ENCODE measurements around the gene B4GALNT2. TPM values are rescaled to one million over a fixed set of nuclear protein-coding genes. Genes with fewer than 3 reads are reported as not detected.
"Not testable (repeated sequence)": the region's sequence is repeated elsewhere in the genome, so short reads cannot be mapped to it uniquely, and the experiment has no call there.

B4GALNT2 gene
- polyA plus RNA-seq, 1 experiment, result 0.12 TPM

DNA sequence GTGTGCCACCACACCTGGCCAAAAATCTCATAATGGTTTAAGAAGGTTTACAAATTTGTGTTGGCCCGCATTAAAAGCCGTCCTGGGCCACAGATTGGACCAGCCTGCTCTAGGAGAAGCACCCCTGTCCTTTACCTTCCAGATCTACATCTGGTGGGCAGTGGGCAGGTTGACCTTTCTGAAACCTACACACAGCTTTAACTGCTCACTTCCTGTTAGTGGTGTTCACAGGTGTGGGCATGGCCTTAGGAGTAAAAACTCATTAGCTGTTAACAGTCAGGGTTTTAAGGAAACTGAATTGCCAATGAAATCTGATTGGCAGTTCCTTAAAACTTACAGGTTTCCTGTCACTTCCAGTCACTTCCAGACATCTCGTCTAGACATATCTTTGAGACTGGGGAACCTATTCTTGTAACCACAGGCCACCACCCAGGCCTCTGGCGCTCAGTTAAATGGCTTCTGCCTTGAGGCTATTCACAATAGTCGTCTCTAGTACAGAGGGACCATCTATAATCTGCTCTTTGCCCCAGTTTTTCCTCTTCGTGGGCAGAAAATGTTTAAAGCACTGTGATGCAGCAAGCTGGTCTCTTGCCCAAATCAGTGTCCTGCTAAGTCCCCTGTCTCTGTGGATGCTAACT, 48.5 kb downstream of the B4GALNT2 start:
- Histone ChIP-seq H3K4me3 (ENCODE audit: low read depth, low read length) (no peak overlapping the region), H3K36me3 (ENCODE audit: control insufficient read depth, insufficient read depth, low read length) (no peaks in the 10 kb centered on the region), H3K27me3 (ENCODE audit: control insufficient read depth, insufficient read depth, low read length) (peaks cover 4% of the 10 kb centered on the region; the same call in 1 of the 2 replicates)
- CTCF ChIA-PET, result interaction anchor here (0.6 to 7.2 kb wide), 20 partner anchors 8 to 208 kb away, joined by 3 to 84 read pairs (median 6); partner anchors contain the start of genes ABI3, GNGT2 and PHOSPHO1
- DNase-seq (ENCODE audit: low read depth), result no peak
- POLR2A ChIA-PET, result no interaction called here
- TF ChIP-seq, protein P1, sequence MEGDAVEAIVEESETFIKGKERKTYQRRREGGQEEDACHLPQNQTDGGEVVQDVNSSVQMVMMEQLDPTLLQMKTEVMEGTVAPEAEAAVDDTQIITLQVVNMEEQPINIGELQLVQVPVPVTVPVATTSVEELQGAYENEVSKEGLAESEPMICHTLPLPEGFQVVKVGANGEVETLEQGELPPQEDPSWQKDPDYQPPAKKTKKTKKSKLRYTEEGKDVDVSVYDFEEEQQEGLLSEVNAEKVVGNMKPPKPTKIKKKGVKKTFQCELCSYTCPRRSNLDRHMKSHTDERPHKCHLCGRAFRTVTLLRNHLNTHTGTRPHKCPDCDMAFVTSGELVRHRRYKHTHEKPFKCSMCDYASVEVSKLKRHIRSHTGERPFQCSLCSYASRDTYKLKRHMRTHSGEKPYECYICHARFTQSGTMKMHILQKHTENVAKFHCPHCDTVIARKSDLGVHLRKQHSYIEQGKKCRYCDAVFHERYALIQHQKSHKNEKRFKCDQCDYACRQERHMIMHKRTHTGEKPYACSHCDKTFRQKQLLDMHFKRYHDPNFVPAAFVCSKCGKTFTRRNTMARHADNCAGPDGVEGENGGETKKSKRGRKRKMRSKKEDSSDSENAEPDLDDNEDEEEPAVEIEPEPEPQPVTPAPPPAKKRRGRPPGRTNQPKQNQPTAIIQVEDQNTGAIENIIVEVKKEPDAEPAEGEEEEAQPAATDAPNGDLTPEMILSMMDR (IDR thresholded peaks at IDR 0.05; ENCODE audit: insufficient read depth, low read depth, low read length), result no peak

DNA sequence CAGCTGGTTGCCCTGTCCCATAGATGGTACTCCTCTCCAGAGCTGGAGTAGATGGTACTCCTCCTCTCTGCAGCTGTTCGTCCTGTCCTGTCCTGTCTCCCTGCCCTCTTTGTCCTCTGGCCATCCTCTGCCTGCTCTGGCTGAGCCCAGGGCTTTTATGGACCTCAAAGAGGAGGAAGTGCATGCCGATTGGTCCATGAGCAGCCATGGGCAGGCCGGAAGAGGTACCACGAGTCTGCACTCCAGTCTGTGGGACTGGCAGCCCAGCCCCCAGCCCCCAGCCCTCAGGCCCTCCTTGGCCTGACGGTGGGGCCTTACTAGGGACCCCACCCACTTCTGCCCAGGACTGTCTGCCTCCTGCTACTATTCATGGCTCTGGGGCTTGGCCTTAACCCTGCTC, 50.8 kb downstream of the B4GALNT2 start:
- Histone ChIP-seq H3K36me3 (ENCODE audit: control insufficient read depth, insufficient read depth, low read length) (no peaks in the 10 kb centered on the region), H3K4me3 (ENCODE audit: low read depth, low read length) (no peak overlapping the region), H3K27me3 (ENCODE audit: control insufficient read depth, insufficient read depth, low read length) (peaks cover 4% of the 10 kb centered on the region; the same call in 1 of the 2 replicates)
- POLR2A ChIA-PET, result no interaction called here
- CTCF ChIA-PET, result interaction anchor here (1.5 to 7.2 kb wide), 2 partner anchors 43 to 70 kb away, joined by 3 to 84 read pairs; no protein-coding TSS in a partner anchor
- no peak for DNase-seq (ENCODE audit: low read depth)
- TF ChIP-seq, protein P1 (IDR thresholded peaks at IDR 0.05; ENCODE audit: insufficient read depth, low read depth, low read length), result no peak

DNA sequence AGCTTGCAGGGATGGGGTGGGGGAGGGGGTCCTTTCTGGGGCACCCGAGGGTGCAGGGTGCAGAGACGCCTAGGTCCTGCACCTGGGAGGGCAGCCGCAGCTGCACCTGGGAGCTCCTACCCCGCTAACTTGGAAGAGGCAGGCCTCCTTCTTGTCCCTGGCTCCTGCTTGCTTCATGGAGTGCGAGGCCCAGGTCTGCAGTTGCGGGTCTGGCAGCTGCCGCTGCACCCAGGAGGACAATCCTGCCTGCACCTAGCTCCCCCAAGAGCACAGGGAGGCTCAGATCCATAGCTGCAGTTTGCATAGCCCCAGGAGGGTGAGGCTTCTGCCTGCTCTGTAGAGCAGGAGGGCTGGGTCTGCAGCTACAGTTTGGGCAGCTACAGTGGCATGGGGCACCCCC, 51.2 kb downstream of the B4GALNT2 start:
- CTCF ChIA-PET, result interaction anchor here (1.5 to 7.2 kb wide), 2 partner anchors 43 to 71 kb away, joined by 3 to 84 read pairs; no protein-coding TSS in a partner anchor
- Histone ChIP-seq H3K36me3 (ENCODE audit: control insufficient read depth, insufficient read depth, low read length) (no peaks in the 10 kb centered on the region), H3K27me3 (ENCODE audit: control insufficient read depth, insufficient read depth, low read length) (peaks cover 4% of the 10 kb centered on the region; the same call in 1 of the 2 replicates), H3K4me3 (ENCODE audit: low read depth, low read length) (no peak overlapping the region)
- no peak for DNase-seq (ENCODE audit: low read depth)
- TF ChIP-seq, protein P1 (IDR thresholded peaks at IDR 0.05; ENCODE audit: insufficient read depth, low read depth, low read length), result no peak
- POLR2A ChIA-PET, result no interaction called here

DNA sequence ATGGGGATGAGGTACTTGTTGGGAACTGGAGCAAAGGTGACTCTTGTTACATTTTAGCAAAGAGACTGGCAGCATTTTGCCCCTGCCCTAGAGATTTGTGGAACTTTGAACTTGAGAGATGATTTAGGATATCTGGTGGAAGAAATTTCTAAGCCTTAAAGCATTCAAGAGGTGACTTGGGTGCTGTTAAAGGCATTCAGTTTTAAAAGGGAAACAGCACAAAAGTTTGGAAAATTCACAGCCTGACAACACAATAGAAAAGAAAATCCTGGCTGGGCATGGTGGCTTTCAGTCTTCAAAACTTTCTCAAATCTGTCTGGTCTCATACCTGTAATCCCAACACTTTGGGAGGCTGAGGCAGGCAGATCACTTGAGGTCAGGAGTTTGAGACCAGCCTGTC, 52.0 kb downstream of the B4GALNT2 start:
- H3K27me3 ChIP-seq (ENCODE audit: control insufficient read depth, insufficient read depth, low read length); H3K4me3 ChIP-seq (ENCODE audit: low read depth, low read length); H3K36me3 ChIP-seq (ENCODE audit: control insufficient read depth, insufficient read depth, low read length); DNase-seq (ENCODE audit: low read depth); POLR2A ChIA-PET: not testable (repeated sequence)
- CTCF ChIA-PET, result interaction anchor here (1.5 to 7.2 kb wide), 3 partner anchors 40 to 152 kb away, joined by 3 to 84 read pairs (median 4); no protein-coding TSS in a partner anchor

DNA sequence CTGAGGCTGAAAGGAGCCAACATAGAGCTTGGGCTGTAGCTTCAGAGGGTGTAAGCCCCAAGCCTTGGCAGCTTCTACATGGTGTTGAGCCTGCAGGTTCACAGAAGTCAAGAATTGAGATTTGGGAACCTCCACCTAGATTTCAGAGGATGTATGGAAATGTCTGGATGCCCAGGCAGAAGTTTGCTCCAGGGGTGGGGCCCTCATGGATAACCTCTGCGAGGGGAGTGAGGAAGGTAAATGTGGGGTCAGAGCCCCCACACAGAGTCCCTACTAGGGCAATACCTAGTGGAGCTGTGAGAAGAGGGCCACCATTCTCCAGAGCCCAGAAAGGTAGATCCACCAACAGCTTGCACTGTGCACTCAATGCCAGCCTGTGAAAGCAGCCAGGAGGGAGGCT, 52.8 kb downstream of the B4GALNT2 start:
- CTCF ChIA-PET, result interaction anchor here (0.7 to 1.8 kb wide), 3 partner anchors 39 to 153 kb away, joined by 3 to 4 read pairs (median 4); no protein-coding TSS in a partner anchor

DNA sequence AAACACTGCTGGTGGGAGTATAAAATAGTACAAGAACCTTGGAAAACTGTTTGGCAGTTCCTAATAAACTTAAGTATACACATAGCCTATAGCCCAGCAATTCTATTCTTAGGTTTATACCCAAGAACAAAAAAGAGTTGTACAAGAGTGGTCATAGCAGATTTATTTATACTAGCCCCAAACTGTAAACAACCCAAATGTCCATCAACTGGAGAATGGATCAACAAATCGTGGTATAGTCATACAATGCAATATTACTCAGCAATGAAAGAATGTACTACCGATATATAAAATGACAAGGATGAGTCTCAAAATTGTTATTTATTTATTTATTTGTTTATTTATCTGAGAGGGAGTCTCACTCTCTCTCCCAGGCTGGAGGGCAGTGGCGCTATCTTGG, 54.7 kb downstream of the B4GALNT2 start:
- ChIA-PET POLR2A (no interaction called here), CTCF (no interaction called here)
- no peaks in the 10 kb centered on the region for H3K36me3 ChIP-seq (ENCODE audit: control insufficient read depth, insufficient read depth, low read length)
- TF ChIP-seq, protein P1 (IDR thresholded peaks at IDR 0.05; ENCODE audit: insufficient read depth, low read depth, low read length), result no peak
- DNase-seq (ENCODE audit: low read depth), result no peak
- no peak overlapping the region for H3K4me3 ChIP-seq (ENCODE audit: low read depth, low read length)
- H3K27me3 ChIP-seq (ENCODE audit: control insufficient read depth, insufficient read depth, low read length), result no peaks in the 10 kb centered on the region

More for the DNA sequence above, 52.8 kb downstream of the B4GALNT2 start:
- H3K27me3 ChIP-seq (ENCODE audit: control insufficient read depth, insufficient read depth, low read length); POLR2A ChIA-PET; DNase-seq (ENCODE audit: low read depth); H3K36me3 ChIP-seq (ENCODE audit: control insufficient read depth, insufficient read depth, low read length); H3K4me3 ChIP-seq (ENCODE audit: low read depth, low read length): not testable (repeated sequence)
